HG03565 (cell line): ENCODE data around the gene ATAT1.
"Not testable (repeated sequence)": the region's sequence is repeated elsewhere in the genome, so short reads cannot be mapped to it uniquely, and the experiment has no call there.

Source experiments
- ATAC-seq: cut with Tn5 transposase; IDR thresholded peaks from one replicate; pipeline ENCODE4 v1.9.1; 2021; ENCODE audit warnings: mild to moderate bottlenecking, moderate library complexity; ENCODE audit not compliant: unreplicated experiment

Gene ATAT1

DNA sequence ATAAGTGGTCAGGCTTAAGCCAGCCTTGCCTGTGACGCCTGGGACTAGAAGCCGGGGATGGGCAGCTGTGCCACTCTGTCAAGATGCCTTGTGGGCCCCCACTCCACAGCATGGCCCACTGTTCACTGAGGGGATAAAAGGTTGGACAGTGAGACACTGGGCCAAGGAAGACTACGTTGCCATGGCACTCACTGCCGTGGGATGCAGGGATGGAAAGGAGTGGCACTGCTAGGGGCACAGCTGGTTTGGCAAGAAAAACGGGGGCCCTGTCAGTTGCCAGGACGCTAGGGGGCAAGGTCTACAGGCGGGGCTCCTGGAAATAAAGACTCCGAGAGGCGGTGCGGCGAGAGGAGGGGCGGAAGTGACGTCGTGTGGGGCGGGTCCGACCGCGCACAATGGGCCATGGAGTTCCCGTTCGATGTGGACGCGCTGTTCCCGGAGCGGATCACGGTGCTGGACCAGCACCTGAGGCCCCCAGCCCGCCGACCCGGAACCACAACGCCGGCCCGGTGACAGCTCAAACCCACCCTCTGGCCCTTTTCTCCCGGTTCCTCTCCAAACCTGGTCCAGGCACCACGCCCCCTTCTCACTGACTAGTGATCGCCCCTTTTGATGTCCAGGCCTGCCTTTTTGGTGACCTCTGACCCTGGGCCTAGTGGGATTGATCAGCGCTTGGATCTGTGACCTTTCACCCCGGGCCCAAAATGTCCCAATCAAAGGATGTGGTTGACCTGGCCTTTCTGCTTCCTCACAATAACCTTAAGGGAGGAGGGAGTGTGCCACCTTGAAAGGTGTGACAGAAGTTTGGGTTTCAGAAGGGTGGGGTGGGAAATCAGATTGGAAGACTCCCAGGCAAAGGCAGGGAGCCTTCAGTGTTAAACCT, at the start of gene ATAT1:
TSS of gene ATAT1 (plus strand) at position 391 of the 883 bp plus-strand sequence.
- ATAC-seq = no peak

DNA sequence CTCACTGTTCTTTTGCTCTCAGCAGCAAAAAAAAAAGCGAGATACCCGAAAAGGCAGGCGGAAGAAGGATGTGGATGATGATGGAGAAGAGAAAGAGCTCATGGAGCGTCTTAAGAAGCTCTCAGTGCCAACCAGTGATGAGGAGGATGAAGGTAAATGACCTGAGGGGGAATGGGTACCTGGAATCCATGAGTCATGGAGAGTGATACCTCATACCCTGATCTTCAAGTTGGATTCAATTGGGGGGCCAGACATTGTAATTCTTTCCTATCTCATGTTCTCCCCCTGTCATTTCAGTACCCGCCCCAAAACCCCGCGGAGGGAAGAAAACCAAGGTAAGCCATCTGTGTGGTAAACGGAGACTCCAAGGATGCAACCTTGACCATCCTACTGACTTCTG, 48.6 kb upstream of the ATAT1 start:
- no peak for ATAC-seq

DNA sequence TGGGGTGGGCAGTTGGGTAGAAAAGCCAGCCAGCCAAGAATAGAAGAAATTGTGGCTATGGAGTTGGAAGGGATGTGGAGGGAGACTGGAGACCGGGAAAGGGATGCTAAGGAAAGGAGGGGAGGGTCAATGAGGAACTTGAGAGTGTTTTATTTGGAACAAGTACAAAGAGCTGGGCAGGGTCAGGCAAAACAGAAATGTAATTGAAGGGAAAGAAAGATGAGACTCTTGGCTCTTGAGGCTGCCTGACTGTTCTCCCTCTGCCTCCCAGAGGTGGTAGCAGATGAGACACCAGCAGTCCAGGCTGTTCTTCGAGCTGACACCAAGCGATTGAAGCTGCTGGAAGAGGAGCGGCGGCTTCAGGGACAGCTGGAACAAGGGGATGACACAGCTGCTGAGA, 42.8 kb upstream of the ATAT1 start:
- no peak for ATAC-seq

DNA sequence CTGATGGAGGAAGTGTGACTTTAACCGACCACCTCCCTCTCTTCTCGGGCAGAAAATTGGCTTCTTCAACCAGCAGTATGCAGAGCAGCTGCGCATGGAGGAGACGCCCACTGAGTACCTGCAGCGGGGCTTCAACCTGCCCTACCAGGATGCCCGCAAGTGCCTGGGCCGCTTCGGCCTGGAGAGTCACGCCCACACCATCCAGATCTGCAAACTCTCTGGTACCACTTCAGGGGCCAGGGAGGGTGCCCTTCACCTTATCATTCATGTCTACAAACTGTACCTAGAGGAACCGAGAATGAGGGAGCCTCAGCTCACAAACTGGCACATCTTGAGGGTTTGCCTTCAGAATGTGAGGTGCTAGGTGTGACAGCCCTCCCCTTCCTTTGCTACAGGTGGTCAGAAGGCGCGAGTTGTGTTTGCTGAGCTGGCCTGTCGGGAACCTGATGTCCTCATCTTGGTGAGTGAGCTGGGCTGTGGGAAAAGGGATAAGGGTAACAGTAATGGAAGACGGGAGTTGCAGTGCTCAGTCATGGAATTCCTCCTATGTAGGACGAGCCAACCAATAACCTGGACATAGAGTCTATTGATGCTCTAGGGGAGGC, 36.8 kb upstream of the ATAT1 start:
- ATAC-seq = no peak

DNA sequence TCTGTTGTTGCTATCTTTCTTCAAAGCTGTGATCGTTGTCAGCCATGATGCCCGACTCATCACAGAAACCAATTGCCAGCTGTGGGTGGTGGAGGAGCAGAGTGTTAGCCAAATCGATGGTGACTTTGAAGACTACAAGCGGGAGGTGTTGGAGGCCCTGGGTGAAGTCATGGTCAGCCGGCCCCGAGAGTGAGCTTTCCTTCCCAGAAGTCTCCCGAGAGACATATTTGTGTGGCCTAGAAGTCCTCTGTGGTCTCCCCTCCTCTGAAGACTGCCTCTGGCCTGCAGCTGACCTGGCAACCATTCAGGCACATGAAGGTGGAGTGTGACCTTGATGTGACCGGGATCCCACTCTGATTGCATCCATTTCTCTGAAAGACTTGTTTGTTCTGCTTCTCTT, 36.2 kb upstream of the ATAT1 start:
- no peak for ATAC-seq

DNA sequence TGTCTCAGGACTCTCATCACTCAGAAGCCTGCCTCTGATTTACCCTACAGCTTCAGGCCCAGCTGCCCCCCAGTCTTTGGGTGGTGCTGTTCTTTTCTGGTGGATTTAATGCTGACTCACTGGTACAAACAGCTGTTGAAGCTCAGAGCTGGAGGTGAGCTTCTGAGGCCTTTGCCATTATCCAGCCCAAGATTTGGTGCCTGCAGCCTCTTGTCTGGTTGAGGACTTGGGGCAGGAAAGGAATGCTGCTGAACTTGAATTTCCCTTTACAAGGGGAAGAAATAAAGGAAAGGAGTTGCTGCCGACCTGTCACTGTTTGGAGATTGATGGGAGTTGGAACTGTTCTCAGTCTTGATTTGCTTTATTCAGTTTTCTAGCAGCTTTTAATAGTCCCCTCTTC, 35.7 kb upstream of the ATAT1 start:
- no peak for ATAC-seq

DNA sequence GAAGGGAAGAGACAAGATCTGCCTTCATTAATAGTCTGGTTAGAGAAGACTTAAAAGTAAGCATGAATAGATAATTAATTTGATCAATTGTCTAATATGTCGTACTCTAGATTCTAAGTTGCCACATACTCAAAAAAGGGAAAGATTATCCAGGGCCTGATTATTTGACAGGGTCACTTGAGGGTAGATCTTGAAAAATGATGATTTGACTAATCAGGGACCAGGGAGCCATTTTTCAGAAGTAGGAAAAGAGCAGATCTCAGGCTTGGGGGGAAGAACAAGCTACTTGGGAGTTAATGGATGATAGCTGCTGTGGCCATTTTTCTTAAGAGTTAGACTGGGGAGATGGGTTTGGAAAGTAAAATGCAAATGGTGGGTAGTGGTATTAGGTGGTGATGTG, 34.4 kb upstream of the ATAT1 start:
- no peak for ATAC-seq

DNA sequence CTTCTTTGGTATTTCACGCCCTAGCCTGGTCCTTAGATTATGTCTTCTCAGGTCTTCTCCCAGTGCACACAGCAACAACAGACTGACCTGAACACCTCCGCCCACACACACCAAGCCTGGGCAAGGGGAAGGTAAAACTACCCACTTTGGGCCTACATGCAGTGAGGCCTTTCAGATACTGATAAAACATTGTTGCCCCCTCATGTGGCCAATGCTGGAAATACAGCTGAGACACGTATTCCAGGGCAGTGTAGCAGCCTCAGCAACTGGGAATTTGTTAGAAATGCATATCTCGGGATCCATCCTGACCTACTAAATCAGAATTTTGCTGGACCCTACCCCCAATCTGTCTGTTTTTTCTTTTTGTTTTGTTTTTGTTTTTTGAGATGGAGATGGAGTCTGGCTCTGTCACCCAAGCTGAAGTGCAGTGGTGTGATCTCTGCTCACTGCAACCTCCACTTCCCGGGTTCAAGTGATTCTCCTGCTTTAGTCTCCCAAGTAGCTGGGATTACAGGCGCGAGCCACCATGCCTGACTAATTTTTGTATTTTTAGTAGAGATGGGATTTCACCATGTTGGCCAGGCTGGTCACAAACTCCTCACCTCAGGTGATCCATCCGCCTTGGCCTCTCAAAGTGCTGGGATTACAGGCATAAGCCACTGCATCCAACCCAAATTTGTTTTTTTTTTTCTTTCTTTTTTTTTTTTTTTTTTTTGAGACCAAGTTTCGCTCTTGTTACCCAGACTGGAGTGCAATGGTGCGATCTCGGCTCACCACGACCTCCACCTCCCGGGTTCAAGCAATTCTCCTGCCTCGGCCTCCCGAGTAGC, 29.1 kb upstream of the ATAT1 start:
- ATAC-seq = not testable (repeated sequence)

DNA sequence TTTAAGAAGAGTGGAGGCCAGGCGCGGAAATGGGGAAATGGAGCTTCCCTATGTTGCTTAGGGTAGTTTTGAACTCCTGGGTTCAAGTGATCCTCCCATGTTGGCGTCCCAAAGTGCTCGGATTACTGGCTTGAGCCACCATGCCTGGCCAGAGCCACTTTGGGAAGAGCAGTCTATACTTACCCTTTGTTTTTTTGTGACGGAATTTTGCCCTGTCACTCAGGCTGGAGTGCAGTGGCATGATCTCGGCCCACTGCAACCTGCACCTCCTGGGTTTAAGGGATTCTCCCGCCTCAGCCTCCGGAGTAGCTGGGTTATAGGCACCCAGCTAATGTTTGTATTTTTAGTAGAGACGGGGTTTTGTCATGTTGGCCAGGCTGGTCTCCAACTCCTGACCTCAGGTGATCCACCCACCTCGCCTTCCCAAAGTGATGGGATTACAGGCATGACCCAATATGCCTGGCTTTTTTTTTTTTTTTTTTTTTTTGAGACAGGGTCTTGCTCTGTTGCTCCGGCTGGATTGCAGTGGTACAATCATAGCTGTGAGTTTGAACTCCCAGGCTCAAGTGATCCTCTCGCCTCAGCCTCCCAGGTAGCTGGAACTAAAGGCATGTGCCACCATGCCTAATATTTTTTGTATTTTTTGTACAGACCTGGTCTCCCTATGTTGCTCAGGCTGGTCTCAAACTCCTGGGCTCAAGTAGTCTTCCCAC, 27.6 kb upstream of the ATAT1 start:
- ATAC-seq = no peak

DNA sequence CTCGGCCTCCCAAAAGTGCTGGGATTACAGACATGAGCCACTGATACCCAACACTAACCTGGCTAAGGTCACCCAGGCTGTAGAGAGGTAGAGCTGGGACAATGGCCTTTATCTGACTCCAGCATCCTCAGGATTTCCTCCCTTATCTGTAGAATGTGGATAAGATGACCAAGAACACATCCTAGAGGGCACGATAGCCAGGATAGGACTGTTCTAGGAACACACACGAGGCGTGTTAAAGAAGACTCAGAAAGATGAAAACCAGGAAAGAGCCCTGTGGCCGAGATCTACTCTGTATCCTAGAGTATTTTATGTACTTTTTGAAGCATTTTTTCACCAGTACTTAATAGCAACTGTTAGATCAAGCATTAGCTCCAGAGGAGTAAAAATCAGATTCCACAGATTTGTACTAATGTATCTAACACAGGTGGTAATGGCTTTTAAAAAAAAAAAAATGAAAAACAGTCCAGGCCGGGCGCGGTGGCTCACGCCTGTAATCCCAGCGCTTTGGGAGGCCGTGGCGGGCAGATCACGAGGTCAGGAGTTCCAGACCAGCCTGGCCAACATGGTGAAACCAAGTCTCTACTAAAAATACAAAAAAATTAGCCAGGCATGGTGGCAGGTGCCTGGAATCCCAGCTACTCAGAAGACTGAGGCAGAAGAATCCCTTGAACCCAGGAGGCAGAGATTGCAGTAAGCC, 26.9 kb upstream of the ATAT1 start:
- no peak for ATAC-seq

DNA sequence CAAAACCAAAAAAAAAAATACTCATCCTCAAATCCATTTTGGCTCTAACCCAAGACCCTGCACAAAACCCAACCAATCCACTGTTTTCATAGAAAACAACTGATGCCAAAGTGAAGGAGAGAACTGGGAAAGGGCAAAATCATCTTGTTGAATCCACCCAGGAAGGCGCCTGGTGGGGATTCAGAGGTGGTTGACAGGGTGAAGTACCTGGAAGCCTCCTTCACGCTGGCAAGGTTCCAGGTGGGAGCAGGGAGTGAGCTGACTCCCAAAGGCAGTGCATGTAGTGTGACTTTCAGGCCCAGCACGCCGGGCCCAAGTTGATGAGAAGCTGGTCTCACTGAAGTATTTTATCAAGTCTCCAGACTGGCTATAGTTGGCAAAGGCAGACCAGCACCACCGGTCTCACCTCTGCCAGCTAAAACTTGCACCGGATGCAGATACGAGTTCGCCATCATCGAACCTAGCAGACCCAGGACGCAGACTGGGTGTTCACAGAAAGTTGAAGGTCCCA, 26.2 kb upstream of the ATAT1 start:
- no peak for ATAC-seq

DNA sequence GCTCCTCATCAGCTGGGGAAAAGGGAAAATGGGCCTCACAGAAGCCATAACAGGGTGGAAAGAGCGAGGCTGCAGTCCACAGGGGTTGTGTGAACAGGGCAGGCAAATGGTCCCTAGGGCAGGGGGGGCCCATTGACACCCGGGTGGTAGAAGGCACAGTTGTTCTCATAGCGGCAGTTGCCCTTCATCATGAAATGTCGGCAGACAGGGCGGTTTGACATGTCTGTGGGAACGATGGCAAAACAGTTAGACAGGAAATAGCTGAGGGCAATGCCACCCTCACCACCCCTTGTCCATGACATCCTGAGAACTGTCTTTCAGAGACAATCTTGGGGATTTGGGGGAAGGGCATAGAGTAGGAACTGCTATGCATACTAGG, 25.2 kb upstream of the ATAT1 start:
- no peak for ATAC-seq

DNA sequence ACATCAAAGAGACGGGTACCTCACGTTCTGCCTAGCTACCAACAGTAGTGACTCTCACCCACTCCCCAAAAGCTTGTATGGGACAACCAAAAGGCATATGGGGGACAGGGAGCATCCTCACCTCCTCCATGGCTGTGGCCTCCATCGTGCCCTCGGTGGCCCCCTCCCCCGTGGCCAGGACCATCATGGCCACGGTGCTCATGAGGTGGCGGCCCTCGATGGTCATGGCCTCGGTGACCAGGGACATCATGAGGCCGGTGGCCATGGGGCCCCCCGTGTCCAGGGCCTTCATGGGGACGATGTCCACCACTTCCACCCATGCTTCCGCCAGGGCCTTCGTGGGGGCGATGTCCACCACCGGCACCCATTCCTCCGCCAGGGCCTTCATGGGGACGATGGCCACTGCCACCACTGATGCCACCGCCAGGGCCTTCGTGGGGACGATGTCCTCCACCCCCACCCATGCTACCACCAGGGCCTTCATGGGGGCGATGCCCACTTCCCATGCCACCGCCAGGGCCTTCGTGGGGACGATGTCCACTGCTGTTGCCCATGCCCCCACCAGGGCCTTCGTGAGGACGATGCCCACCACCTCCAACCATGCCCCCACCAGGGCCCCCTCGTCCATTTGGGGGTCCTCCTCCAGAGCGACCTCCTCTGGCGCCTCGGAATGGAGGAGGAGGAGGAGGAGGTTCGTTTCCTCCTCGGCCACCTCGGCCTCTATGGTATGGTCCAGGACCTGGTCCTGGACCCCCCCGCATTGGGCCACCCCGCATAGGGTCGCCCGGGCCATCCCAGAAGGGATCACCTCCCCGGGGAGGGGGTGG, 24.6 kb upstream of the ATAT1 start:
- ATAC-seq = no peak

DNA sequence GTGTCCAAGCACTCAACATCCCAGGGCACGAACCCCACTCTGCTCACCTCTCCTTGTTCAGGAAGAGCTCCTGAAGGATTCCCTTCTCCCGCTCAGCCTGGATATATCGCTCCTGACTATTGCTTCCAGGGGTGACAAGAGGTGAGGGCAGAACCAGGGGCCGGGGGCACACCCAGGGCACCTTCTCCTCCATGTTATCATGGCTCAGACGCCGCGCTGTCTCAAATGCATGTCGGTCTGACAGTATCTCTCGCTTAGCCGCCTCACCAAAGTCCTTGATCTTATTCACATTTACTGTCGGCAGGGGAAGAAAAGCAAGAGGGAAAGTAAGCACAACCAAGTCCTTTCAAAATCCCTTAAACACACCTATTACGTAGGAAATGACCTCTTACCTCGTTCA, 22.7 kb upstream of the ATAT1 start:
- ATAC-seq = no peak

DNA sequence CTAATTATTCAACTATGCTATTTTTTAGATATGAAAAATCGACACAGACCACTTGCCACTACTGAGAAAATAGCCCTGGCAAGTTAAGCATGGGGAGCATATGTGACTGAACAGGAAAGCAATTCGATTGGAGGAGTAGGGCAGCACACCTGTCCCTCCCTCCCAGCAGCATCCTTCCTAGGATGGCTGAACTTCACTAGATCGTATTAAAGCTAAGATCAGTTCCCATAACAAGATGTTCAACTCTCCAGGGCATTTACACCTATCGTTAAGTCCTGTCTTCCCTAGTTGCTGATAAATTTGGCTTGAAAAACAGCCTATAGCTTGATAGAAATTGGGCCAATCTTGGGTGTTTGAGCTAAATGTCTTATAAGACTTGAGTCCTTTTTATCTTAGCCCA, 16.6 kb upstream of the ATAT1 start:
- no peak for ATAC-seq

DNA sequence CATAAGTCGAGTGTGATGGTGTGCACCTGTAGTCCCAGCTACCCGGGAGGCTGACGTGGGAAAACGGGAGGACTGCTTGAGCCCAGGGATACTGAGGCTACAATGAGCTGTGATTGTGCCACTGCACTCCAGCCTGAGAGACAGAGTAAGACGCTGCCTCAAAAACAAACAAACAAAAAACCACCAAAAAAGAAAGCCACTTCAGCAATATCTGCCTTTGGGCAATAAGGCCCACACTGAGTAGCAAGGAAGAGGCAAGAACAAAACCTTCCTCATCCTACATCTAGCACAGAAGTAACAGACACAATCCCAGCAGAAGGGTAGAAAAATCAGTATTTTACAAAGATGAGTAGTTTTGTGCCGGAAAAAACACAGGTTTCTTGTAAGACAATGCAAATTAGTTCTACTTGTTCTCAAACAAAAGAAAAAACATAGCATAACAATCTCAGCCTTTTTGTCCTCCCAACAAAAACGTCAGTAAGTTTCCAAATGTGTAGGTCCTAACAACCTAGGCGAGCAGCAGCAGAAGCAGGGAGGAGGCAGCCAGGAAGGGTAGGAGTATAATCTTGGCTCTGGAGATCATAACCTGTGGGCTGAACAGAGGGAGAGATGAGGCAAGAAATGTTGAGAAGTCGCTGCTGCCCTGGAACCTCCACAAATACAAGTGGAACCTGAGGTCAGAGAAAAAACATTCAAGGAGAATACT, 15.4 kb upstream of the ATAT1 start:
- ATAC-seq = no peak

DNA sequence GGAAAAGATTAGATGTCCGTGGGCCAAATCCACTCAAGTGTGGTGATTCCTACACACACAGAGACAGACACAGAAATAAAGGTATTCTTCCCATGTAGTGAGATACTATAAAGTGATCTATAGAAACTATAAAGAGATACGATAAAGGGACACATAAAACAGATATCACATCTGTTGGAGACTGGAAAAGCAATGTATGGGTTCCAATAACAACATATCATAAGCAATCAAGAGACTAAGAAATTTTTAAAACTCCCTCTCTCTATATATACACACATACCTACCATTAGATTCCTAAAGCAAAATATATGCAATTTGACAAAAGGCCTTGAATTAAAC, 14.8 kb upstream of the ATAT1 start:
- no peak for ATAC-seq

DNA sequence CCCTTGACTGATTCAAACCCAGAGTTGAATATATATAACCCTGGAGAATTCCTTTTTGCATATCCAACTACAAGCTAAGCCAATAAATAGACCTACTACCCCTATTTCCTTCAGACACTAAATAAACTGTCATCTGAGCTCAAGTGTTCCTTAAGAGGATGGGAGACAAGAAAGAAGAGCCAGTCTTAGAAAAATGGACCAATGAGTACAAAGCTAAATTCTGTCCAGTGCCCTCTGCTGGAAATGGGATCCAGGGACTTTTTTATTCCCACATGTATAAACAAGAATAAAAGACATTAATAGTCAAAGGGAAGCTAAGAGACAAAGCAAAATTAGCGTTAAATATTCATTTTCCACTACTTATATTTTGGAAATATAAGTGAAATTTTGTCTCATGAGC, 14.5 kb upstream of the ATAT1 start:
- no peak for ATAC-seq

DNA sequence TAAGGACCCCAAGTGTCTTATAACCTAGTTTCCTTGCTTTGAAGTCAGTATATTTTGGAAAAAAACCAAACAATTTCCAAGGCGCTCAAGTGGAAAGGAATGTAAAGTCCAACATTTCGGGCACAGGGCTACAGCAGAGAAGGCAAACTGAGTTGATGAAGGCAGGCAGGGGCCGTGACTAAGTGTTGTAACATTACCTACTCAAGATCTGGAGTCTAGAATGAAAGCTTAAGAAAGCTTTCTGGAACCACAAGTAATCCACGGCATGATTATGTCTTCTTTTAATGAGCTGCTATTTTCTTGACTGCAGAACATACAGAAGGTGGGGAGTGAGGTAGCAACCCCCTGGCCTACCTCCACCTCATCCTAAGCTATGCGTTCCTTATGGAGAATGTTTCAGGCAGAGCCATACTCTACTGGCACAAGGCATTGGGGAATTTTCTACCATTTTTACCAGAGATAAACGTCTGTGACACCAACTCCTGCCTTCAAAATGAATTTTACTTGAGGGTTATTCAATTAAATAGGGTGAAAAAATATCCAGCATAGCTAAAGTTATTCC, 13.9 kb upstream of the ATAT1 start:
- ATAC-seq = no peak
